Astrocyte of the spinal cord (primary cell): ENCODE measurements around the gene ACAD8.
A peak's percentile ranks its signal among the peaks of the same experiment; 100 is the strongest.

Source experiments
- DNase-seq: peaks from one replicate; pipeline ENCODE4 v3.0.0; 2011; ENCODE audit warnings: low read depth, low spot score
- H3K4me3 ChIP-seq: 2 replicates; pipeline ENCODE4 v1.5.1; 2011; ENCODE audit warnings: low read depth, mild to moderate bottlenecking, low read length, moderate library complexity
- CTCF ChIP-seq: IDR thresholded peaks from 2 replicates; pipeline ENCODE4 v1.5.1; 2012; ENCODE audit warnings: low read depth, mild to moderate bottlenecking, low read length, inconsistent platforms
- in situ Hi-C: cut with HindIII; loops from 2 replicates; pipeline ENCODE4 v1.10.0; 2017; ENCODE audit warnings: low sequenced_read_pairs

Gene ACAD8

DNA sequence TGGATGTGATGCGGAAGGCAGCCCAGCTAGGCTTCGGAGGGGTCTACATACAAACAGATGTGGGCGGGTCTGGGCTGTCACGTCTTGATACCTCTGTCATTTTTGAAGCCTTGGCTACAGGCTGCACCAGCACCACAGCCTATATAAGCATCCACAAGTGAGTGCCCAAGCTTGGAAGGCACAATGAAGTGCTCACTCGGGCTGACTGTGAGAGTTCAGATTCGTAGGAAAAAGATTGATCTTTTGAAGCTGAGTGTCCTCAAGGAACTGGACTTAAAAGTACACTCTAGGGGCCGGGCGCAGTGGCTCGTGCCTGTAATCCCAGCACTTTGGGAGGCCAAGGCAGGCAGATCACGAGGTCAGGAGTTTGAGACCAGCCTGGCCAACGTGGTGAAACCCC is 3.7 kb downstream of the ACAD8 start:
- no peak for TF ChIP-seq CTCF
- H3K4me3 ChIP-seq: no peak overlapping the region
- in situ Hi-C loops: no loop called here
- DNase-seq: no peak

DNA sequence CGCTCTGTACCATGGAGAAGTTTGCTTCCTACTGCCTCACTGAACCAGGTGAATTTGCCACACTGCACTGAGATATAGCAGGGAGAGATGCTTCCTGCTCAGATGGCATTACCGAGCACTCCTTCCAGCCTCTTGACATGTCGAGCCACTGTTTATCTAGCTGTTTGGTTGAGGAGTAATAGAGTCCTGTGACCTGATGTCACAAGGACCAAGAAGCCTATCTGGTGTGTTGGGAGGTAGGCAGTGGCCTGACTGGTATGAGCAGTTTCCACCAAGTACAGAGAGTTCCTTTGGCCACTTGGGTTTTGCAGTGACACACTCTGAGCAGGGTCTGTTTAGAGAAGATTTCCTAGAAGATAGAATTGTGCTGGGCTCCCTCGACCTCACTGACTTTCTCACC is 5.2 kb downstream of the ACAD8 start:
- no peak for TF ChIP-seq CTCF
- no peak for DNase-seq
- no peak overlapping the region for H3K4me3 ChIP-seq
- in situ Hi-C loops: no loop called here

DNA sequence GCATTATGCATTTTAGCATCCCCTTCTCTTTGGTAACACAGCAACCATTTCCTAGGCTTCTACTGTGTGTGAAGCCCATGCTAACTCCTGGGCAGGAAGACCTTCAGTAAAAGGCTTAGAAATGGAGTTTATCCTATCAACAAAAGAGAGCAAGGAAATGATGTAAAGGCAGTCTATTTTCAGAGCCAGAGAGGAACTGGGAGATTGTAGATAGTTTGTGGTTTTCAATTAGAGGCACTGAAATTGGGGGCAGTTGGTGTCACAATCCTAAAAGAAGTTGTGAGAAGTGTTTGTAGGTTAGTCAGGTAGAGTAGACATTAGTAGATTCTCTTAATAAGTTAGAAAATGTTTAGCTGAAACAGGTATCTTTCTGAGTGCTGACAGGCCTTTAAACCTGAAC is 7.1 kb downstream of the ACAD8 start:
- in situ Hi-C loops: no loop called here
- H3K4me3 ChIP-seq: no peak overlapping the region
- DNase-seq: no peak
- TF ChIP-seq CTCF: no peak

- DNase-seq: no peak
- in situ Hi-C loops: no loop called here
- no peak for TF ChIP-seq CTCF
- no peak overlapping the region for H3K4me3 ChIP-seq
Measured at GRCh38 chr11:134260983-134261382, 7.6 kb downstream of the ACAD8 start.

DNA sequence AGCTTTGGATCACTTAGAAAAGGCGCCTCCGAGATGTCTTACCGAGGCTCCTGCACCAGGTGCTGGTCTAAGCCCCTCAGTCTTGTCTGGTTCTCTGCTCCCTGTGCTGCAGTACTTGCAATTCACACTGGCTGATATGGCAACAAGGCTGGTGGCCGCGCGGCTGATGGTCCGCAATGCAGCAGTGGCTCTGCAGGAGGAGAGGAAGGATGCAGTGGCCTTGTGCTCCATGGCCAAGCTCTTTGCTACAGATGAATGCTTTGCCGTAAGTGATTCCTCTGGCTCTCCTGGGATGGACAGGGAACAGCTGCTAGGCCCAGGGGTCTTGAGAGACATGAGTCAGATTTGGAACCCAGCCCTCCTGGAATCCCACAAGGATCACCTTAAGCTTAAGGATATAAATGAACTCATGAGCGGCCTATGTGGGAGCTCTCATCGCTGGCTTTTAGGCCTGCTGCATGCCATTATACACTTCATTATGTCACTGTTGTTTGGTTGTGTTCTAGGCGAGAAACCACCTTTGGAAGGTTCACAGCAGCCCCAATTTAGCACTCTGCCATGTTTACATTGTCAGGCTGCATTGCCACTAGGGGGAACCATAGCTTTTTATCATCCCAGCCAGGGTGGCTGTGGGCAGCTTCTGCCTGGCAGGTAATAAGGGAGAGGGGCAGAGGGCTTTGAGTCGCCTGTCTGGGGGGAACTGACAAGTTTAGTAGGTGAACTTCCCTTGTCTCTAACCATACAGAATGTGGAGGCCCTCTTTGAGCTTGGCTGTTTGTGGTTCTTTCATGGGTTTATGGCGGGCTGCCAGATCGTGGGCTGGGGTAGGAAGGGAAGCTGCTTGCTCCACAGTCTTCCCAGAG is 8.5 kb downstream of the ACAD8 start:
- no peak overlapping the region for H3K4me3 ChIP-seq
- TF ChIP-seq CTCF: peak; percentile 64
- in situ Hi-C loops: no loop called here
- peak; percentile 10 for DNase-seq

DNA sequence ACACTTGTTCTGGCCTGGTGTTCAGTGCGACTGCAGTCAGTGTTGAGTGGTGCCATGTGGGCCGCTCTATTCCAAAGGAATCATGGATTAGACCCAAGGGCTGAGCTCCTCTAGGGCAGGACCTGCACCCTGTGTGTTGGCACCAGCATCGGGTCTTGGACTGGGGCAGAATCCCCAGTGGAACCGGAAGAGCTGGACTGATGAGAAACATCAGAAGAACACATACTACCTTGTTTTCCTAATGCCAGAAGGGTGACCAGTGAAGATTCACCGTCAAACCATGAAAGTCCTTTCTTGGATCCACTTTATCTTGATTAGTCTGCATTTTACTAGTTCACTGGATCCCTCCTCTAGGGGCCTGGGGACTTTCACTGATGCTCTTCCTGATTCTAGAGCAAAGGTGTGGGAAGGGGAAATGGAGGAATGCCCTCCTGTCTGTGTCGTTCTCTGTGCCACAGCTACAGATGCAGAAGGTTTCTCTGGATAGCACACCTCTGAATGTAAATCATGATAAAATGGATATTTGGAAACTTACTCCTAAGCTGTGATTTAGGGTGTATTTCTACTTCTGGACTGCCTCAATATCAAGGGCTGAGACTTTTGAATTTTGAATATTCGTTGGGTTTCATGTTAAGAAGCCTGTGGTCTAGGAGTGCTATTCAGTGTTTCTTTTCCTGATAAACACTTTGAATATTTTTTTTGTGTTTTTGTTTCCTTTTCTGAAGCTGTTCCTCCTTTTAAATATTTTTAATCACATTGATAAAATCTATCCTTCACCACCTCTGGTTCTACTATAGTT is 11.8 kb downstream of the ACAD8 start:
- in situ Hi-C loops: no loop called here
- DNase-seq: no peak
- no peak for TF ChIP-seq CTCF
- H3K4me3 ChIP-seq: no peak overlapping the region
